Cardiac muscle cell (in vitro differentiated cells and primary cell): ENCODE measurements around the gene TMEM151A. TPM values are rescaled to one million over a fixed set of nuclear protein-coding genes. Genes with fewer than 3 reads are reported as not detected.

Experiments
- DNase-seq, 2 donors: peaks; one replicate each; pipeline versions ENCODE4 v3.0.0 to v3.0.0-alpha.2; 2010 to 2017; ENCODE audit warnings: low read depth in 1 of 2, low spot score in 1 of 2
- H3K27ac ChIP-seq: fragments of 200-600 bp; sonication (generic); 2 replicates; pipeline ENCODE4 v1.5.1; 2016
- H3K27me3 ChIP-seq: fragments of 200-600 bp; sonication (generic); 2 replicates; pipeline ENCODE4 v1.6.0; 2016; ENCODE audit warnings: control low read depth
- H3K36me3 ChIP-seq: fragments of 200-600 bp; sonication (generic); 2 replicates; pipeline ENCODE4 v1.5.1; 2016; ENCODE audit warnings: control low read depth
- H3K4me1 ChIP-seq: fragments of 200-600 bp; sonication (generic); 2 replicates; pipeline ENCODE4 v1.8.1; 2017; ENCODE audit warnings: low read depth, mild to moderate bottlenecking, mixed run types
- H3K4me3 ChIP-seq: fragments of 200-600 bp; sonication (generic); 2 replicates; pipeline ENCODE4 v1.5.1; 2016; ENCODE audit warnings: mild to moderate bottlenecking
- H3K9me3 ChIP-seq: fragments of 200-600 bp; sonication (generic); 2 replicates; pipeline ENCODE4 v1.5.1; 2017; ENCODE audit warnings: low read depth, mild to moderate bottlenecking, control low read depth
- CTCF ChIP-seq: IDR thresholded peaks from 2 replicates; pipeline ENCODE4 v1.5.1; 2012; ENCODE audit warnings: low read depth, mild to moderate bottlenecking, low read length
- polyA plus RNA-seq: library from polyadenylated mRNA; unstranded; fragments of >200 nt; fragmentation: Nextera tagmentation; extraction: Ambion mirVana; gene quantifications from 2 replicates; pipeline ENCODE4 v1.2.1, GENCODE V29; 2016
- total RNA-seq: library from RNA; depleted of rRNA; stranded (reverse); fragments of >200 nt; gene quantifications from 2 replicates; pipeline ENCODE4 v1.2.3, GENCODE V29; 2016

Gene TMEM151A
- total and polyA plus RNA-seq, 2 experiments from 2014 or later, result 2.0 to 2.6 TPM

- no peaks in the 10 kb centered on the region for H3K36me3 ChIP-seq
- H3K27me3 ChIP-seq, result no peaks in the 10 kb centered on the region
- no peaks in the 10 kb centered on the region for H3K9me3 ChIP-seq
- no peak overlapping the region for H3K27ac ChIP-seq
- TF ChIP-seq CTCF, result no peak
- no peak overlapping the region for H3K4me3 ChIP-seq
- DNase-seq, result no peak
- H3K4me1 ChIP-seq, result peaks cover 20% of the 10 kb centered on the region
Observed at GRCh38 chr11:66328031-66328301, 36.3 kb downstream of the TMEM151A start.

- peak; percentile 91 for TF ChIP-seq CTCF
- no peaks in the 10 kb centered on the region for H3K27me3 ChIP-seq
- H3K9me3 ChIP-seq, result no peaks in the 10 kb centered on the region
- no peak overlapping the region for H3K27ac ChIP-seq
- peaks cover 20% of the 10 kb centered on the region for H3K4me1 ChIP-seq
- peak; percentile 81 to 86 for DNase-seq
- H3K36me3 ChIP-seq, result no peaks in the 10 kb centered on the region
- H3K4me3 ChIP-seq, result no peak overlapping the region
Observed at GRCh38 chr11:66328302-66329144, 36.8 kb downstream of the TMEM151A start.

- no peak for DNase-seq
- no peaks in the 10 kb centered on the region for H3K36me3 ChIP-seq
- H3K4me1 ChIP-seq, result peaks cover 20% of the 10 kb centered on the region
- H3K27ac ChIP-seq, result no peak overlapping the region
- no peaks in the 10 kb centered on the region for H3K9me3 ChIP-seq
- no peaks in the 10 kb centered on the region for H3K27me3 ChIP-seq
- H3K4me3 ChIP-seq, result no peak overlapping the region
- no peak for TF ChIP-seq CTCF
Observed at GRCh38 chr11:66329165-66329673, 37.5 kb downstream of the TMEM151A start.

GRCh38 chr11:66330931-66331330 lies 39.2 kb downstream of the TMEM151A start:
- DNase-seq, result no peak
- Histone ChIP-seq H3K36me3 (no peaks in the 10 kb centered on the region), H3K27ac (no peak overlapping the region), H3K27me3 (no peaks in the 10 kb centered on the region), H3K9me3 (no peaks in the 10 kb centered on the region), H3K4me1 (peaks cover 24% of the 10 kb centered on the region), H3K4me3 (no peak overlapping the region)
- no peak for TF ChIP-seq CTCF

- DNase-seq, result peak in 1 of 2 donors; percentile 69
- Histone ChIP-seq H3K27ac (peak overlapping the region; percentile 71), H3K9me3 (no peaks in the 10 kb centered on the region), H3K4me1 (peaks cover 17% of the 10 kb centered on the region), H3K36me3 (no peaks in the 10 kb centered on the region), H3K4me3 (no peak overlapping the region), H3K27me3 (no peaks in the 10 kb centered on the region)
- TF ChIP-seq CTCF, result no peak
Observed at GRCh38 chr11:66331542-66332370, 40.1 kb downstream of the TMEM151A start.
